Lower leg skin (tissue), 3 donors: ENCODE results near the gene CCDC116.

Experiments
- POLR2A ChIP-seq, 2 donors: fragments of 450-650 bp; IDR thresholded peaks; one replicate each; pipeline ENCODE4 v1.6.1; 2016 to 2017; ENCODE audit warnings: antibody characterized with exemption in 2 of 2, mild to moderate bottlenecking in 1 of 2, moderate library complexity in 1 of 2
- TF ChIP-seq, protein P1 (sequence below), 3 donors: fragments of 450-650 bp; IDR thresholded peaks; one replicate each; pipeline ENCODE4 v1.5.1; 2016; ENCODE audit warnings: antibody characterized with exemption in 3 of 3, mild to moderate bottlenecking in 3 of 3, moderate library complexity in 2 of 3

DNA sequence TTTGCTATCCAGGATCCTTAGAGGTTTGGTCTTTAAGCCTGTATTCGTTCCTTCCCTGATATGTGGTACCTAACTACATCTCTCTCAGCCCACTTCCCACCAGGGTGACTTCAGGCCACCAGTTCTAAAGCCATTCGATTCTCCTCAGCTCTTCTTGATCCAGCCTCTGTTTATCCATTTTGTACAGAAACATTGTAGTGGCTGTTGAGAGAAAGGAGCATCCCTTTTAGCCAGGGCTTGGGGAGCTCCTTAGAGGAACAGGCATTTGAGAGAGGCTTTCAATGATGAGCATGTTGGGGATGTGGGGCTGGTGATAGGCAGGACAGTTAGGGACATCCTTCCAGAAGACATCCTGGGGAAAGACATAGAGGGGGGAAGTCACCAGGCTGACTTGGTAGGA is 47.2 kb upstream of the CCDC116 start:
- TF ChIP-seq, protein P1, sequence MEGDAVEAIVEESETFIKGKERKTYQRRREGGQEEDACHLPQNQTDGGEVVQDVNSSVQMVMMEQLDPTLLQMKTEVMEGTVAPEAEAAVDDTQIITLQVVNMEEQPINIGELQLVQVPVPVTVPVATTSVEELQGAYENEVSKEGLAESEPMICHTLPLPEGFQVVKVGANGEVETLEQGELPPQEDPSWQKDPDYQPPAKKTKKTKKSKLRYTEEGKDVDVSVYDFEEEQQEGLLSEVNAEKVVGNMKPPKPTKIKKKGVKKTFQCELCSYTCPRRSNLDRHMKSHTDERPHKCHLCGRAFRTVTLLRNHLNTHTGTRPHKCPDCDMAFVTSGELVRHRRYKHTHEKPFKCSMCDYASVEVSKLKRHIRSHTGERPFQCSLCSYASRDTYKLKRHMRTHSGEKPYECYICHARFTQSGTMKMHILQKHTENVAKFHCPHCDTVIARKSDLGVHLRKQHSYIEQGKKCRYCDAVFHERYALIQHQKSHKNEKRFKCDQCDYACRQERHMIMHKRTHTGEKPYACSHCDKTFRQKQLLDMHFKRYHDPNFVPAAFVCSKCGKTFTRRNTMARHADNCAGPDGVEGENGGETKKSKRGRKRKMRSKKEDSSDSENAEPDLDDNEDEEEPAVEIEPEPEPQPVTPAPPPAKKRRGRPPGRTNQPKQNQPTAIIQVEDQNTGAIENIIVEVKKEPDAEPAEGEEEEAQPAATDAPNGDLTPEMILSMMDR (IDR thresholded peaks at IDR 0.05): no peak
- TF ChIP-seq POLR2A (IDR thresholded peaks at IDR 0.05): no peak
